Esophagus muscularis mucosa (tissue), 4 donors: ENCODE results near the gene BLOC1S6. TPM values are rescaled to one million over a fixed set of nuclear protein-coding genes. Genes with fewer than 3 reads are reported as not detected.

Experiments
- DNase-seq: peaks from one replicate; pipeline ENCODE4 v3.0.0-alpha.2; 2017; ENCODE audit errors: extremely low spot score
- H3K27ac ChIP-seq, 4 donors: fragments of 200-600 bp; sonication (generic); replicated peaks in 1 of 4; 1 replicate in 3 of 4; 2 replicates in 1 of 4; pipeline ENCODE4 v1.5.1; 2016 to 2019; ENCODE audit warnings: mild to moderate bottlenecking in 1 of 4
- H3K27me3 ChIP-seq, 4 donors: fragments of 200-600 bp; sonication (generic); one replicate each; pipeline versions ENCODE4 v1.5.1 to v1.6.0; 2016 to 2019
- H3K36me3 ChIP-seq, 4 donors: fragments of 200-600 bp; sonication (generic); one replicate each; pipeline ENCODE4 v1.5.1; 2016 to 2019
- H3K4me1 ChIP-seq, 4 donors: fragments of 200-600 bp; sonication (generic); one replicate each; pipeline ENCODE4 v1.5.1; 2016 to 2019
- H3K4me3 ChIP-seq, 4 donors: fragments of 200-600 bp; sonication (generic); 1 replicate in 2 of 4; 2 replicates in 2 of 4; pipeline ENCODE4 v1.5.1; 2016 to 2019; ENCODE audit warnings: mild to moderate bottlenecking in 4 of 4, moderate library complexity in 1 of 4
- H3K9me3 ChIP-seq, 4 donors: fragments of 200-600 bp; sonication (generic); 1 replicate in 3 of 4; 2 replicates in 1 of 4; pipeline ENCODE4 v1.5.1; 2016 to 2019
- CTCF ChIP-seq, 3 experiments: fragments of 200-600 bp in 2 of 3; fragments of 450-650 bp in 1 of 3; sonication (generic) in 2 of 3; IDR thresholded peaks; one replicate each; pipeline ENCODE4 v1.5.1; 2017 to 2019; ENCODE audit warnings: antibody characterized with exemption in 3 of 3, mild to moderate bottlenecking in 2 of 3, moderate library complexity in 1 of 3
- EP300 ChIP-seq: sonication (generic); formaldehyde crosslinking; IDR thresholded peaks from one replicate; pipeline ENCODE4 v1.6.1; 2017; ENCODE audit warnings: antibody characterized with exemption
- POLR2A ChIP-seq: fragments of 450-650 bp; IDR thresholded peaks from one replicate; pipeline ENCODE4 v1.6.1; 2017; ENCODE audit warnings: antibody characterized with exemption, moderate library complexity, mild to moderate bottlenecking, low read depth
- POLR2AphosphoS5 ChIP-seq, 2 donors: sonication (generic); formaldehyde crosslinking; IDR thresholded peaks; one replicate each; pipeline ENCODE4 v1.6.1; 2017; ENCODE audit warnings: antibody characterized with exemption in 2 of 2
- WGBS: methylation state at CpG from one replicate; pipeline ENCODE4 v1.1.5; 2018; 5-methylcytosine and 5-hydroxymethylcytosine counted together
- intact Hi-C: fragments of 100-400 bp; cut with DNase I; formaldehyde crosslinking; loops from one replicate; pipeline ENCODE4 v1.15.1; 2023
- total RNA-seq, 4 donors: library from RNA; depleted of rRNA; stranded (reverse); fragments of >200 nt; gene quantifications; one replicate each; pipeline versions ENCODE4 v1.1.0 to v1.2.1, GENCODE V29; 2016

BLOC1S6 gene
- total RNA-seq, 4 donors from 2014 or later = 37.5 to 58.1 (median 49.2) TPM

GRCh38 chr15:45573961-45574629 is 13.1 kb upstream of the BLOC1S6 start:
- 90% methylated on average over 1 of the region's 7 CpGs for WGBS
- peaks cover 0 to 11% (median 10%) of the 10 kb centered on the region in 4 donors for H3K4me1 ChIP-seq
- no peaks in the 10 kb centered on the region for H3K36me3 ChIP-seq
- H3K4me3 ChIP-seq = no peak overlapping the region
- DNase-seq = no peak
- no peaks in the 10 kb centered on the region for H3K27me3 ChIP-seq
- intact Hi-C loops = no loop called here
- no peaks in the 10 kb centered on the region for H3K9me3 ChIP-seq
- no peak overlapping the region for H3K27ac ChIP-seq
- TF ChIP-seq EP300 = no peak
- peak in 2 of 3 experiments; percentile 17 to 18 for TF ChIP-seq CTCF (IDR thresholded peaks at IDR 0.05)

- Histone ChIP-seq H3K27me3 (no peaks in the 10 kb centered on the region), H3K9me3 (no peaks in the 10 kb centered on the region), H3K4me3 (no peak overlapping the region), H3K27ac (no peak overlapping the region), H3K4me1 (peaks cover 4 to 33% (median 31%) of the 10 kb centered on the region in 4 donors), H3K36me3 (no peaks in the 10 kb centered on the region)
- intact Hi-C loops = loop anchor here (10.0 kb wide), 1 partner anchor 53 kb away; the partner anchor contains the start of gene SQOR
- 92% methylated on average over 2 of the region's 2 CpGs for WGBS
- TF ChIP-seq EP300 = no peak
- DNase-seq = no peak
These were observed 5.3 kb upstream of the BLOC1S6 start for GRCh38 chr15:45581919-45582318.

- H3K27me3 ChIP-seq = no peaks in the 10 kb centered on the region
- H3K4me3 ChIP-seq = no peak overlapping the region
- intact Hi-C loops = loop anchor here (10.0 kb wide), 1 partner anchor 51 kb away; the partner anchor contains the start of gene SQOR
- no peaks in the 10 kb centered on the region for H3K36me3 ChIP-seq
- peak; percentile 74 for DNase-seq
- no peak overlapping the region for H3K27ac ChIP-seq
- no peak for TF ChIP-seq POLR2A
- no peak for TF ChIP-seq POLR2AphosphoS5 (IDR thresholded peaks at IDR 0.05)
- no peak for TF ChIP-seq EP300
- TF ChIP-seq CTCF (IDR thresholded peaks at IDR 0.05) = no peak
- H3K4me1 ChIP-seq = peaks cover 14 to 36% (median 34%) of the 10 kb centered on the region in 4 donors
- H3K9me3 ChIP-seq = no peaks in the 10 kb centered on the region
- WGBS = 85% methylated on average over 11 of the region's 11 CpGs
These were observed 3.2 kb upstream of the BLOC1S6 start for GRCh38 chr15:45583731-45584639.

GRCh38 chr15:45585069-45585791 is 1.9 kb upstream of the BLOC1S6 start:
- no peak for TF ChIP-seq CTCF (IDR thresholded peaks at IDR 0.05)
- TF ChIP-seq POLR2A = no peak
- no peak for TF ChIP-seq EP300
- TF ChIP-seq POLR2AphosphoS5 (IDR thresholded peaks at IDR 0.05) = no peak
- Histone ChIP-seq H3K4me3 (no peak overlapping the region), H3K36me3 (no peaks in the 10 kb centered on the region), H3K9me3 (no peaks in the 10 kb centered on the region), H3K27ac (no peak overlapping the region), H3K4me1 (peaks cover 20 to 41% (median 37%) of the 10 kb centered on the region in 4 donors), H3K27me3 (no peaks in the 10 kb centered on the region)
- 78% methylated on average over 7 of the region's 7 CpGs for WGBS
- DNase-seq = peak; percentile 26
- intact Hi-C loops = loop anchor here (10.0 kb wide), 1 partner anchor 50 kb away; the partner anchor contains the start of gene SQOR
